HG03159 (cell line): Measurements from ENCODE around the gene LIMK1.
"Not testable (repeated sequence)": the region's sequence is repeated elsewhere in the genome, so short reads cannot be mapped to it uniquely, and the experiment has no call there.

Source experiments
- ATAC-seq: cut with Tn5 transposase; IDR thresholded peaks from one replicate; pipeline ENCODE4 v1.9.1; 2021; ENCODE audit warnings: mild to moderate bottlenecking, moderate library complexity; ENCODE audit not compliant: unreplicated experiment

The LIMK1 gene

DNA sequence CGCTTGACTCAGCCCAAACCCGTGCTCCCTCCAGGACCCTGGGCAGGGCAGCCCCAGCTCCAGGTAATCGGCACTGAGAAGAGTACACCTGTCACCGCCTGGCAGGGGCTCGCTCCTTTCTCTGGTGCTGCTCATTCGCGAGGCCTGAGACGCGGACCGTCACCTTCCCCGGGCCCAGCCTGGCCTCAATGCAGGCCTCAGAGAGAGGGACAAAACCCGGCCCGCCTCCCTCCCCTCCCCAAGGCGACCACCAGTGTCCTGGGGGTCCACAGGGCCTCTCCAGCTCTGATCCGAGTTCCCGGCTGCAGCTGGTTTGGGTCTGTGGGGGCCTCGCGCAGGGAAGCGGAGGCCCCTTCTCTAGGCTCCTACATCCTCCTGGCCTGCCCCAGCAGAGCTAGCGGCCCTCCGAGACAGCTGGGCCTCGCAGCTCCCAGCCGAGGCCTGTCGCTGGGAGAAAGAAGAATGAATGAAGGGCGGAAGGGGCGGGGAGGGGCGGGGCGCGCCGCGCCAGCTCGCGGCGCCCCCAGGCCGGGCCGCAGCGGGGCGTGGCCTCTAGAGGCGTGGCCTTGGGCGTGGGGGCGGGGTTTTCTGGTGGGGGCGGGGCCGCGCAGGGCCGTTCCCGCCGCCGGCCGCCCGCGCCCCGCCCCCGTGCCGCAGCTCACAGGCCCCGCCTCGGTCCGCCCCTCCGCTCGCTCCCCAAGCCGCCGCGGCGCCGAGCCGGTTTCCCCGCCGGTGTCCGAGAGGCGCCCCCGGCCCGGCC, at the start of gene LIMK1:
Gene LIMK1 (plus strand): TSS at position 688 of the 760 bp plus-strand sequence. CDS start 187 bp downstream, outside the sequence.
- peak; percentile 57 for ATAC-seq

DNA sequence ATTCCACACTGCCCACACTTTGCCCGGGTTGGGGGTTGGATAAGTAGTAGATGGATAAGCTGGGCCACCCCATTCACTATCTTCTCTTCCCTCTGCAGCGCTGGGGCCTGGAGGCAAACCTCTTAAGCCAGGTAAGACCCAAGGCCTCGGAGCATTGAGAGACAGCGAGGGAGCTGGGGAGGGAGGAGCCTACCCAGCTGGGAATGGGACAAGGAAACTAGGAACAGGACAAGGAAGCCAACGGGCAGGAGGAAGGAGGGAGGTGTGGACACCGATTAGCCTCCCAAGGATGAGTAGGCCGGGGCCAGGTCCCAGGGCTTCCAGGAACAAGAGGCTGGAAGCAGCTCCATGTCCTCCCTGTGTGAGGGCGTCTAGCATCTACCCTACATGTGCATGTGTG, 46.0 kb upstream of the LIMK1 start:
- ATAC-seq: no peak

DNA sequence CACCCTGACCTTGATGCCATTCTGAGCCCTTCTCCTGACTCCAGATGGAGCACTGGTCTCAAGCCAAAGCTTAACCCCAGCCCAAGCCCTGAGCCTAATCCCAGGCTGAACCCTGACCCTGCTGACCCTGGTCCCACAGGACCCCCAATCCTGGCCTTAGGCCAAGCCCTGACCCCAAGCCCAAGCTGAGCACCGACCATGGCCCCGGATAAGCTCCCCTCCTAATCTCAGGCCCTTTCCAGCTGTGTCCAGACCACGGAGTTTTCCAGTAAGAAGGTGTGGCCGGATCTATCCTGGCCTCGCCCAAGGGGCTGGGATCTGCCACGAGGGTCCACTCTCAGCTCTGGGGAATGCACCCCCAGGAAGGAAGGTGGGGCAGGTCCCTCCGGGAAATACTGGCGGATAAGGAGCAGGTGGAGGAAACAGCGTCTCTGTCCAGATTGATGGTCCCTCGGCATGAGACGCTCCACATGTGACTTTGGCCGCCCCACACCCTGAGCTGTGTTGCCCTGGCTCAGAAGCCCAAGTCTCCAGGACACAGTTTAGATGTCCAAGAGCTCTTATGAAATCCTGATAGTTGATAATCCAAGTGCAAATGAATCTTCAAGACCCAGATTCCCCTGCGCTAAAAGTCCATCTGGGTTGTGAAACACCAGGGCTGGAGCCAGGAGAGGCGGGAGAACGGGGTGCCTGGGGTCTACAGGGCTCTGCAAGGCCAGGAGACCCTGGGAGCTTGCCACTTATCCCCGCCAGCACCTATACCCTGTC, 45.2 kb upstream of the LIMK1 start:
- no peak for ATAC-seq

DNA sequence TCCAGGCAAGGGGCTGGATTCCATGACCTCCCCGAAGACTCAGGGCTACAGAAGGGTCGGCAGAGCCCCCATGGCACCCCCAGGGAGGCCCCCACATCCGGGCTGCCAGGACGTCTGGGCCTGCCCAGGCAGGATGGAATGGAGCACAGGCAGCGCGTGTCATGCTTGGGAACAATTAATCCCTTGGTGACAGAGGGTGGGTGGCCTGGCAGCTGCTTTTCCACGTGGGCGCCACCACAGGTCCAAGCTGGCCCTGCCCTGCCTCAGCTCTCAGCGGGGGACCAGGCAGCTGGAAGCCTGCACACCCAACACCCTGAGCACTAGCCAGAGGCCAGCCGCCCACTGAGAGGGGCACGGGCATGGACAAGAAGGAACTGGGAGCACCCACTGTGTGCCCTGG, 44.3 kb upstream of the LIMK1 start:
- ATAC-seq: no peak

DNA sequence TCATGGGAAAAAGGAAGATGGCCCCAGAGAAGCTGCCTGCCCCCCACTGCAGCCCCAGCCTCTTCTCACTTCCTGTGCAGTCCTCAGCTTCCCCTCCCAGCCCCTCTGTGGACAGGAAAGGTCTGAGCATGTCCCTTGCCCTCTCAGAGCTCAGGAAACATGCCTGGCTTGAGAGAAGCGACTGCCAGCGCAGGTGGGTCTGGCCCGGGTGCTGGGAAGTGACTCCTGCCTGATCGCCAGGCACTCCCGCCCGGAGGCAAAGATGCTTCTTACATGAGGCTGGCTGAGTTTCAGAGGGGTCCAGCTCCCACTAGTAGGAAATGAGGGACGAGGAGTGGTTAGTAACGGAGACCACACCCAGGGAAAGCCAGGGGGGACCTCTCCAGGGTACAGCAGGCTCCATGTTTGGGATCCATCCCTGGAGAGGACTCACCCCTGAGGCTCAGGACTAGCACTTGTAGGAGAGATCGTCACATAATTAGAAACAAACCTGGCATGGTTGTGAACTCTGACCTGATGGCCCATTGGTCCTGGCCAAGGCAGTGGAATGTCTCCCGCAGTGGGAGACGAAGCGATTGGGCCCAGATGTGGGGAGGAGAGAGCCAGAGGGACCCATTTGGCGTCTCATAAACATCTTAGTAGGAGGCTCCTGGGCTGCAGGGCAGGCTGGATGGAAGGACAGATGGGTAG, 43.4 kb upstream of the LIMK1 start:
- ATAC-seq: no peak

DNA sequence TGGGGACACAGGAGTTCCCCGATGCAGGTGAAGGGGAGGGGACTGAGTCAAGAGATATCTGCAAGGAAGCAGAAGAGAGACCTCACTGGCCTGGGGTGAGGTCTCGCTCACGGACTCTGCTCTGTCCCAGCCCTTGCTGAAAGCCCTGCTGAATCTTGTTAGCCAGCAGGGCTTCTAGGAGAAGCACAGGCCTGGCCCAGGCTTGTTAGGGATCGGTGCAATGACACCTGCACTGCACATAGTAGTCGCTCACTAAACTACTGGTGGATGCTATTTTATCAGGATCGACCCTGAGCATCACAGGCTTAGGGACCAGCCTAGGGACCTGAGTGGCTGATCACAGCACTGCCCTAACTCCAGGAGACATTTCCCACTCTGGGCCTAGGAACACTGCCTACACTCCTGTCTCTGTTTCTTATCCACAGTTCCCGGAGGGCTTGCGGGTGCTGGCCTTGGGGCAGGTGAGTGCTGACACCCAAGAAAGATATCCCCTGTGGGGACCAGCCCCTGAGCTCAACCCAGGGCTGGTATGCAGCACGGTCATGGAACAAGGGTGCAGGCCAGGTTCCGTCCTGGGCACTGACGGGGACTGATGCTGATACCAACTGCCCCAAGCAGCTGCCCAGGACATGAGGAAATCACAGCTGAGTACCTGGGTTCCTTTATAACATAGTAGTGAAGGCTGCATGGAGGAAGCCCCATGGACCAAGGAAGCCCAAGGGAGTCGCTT, 42.6 kb upstream of the LIMK1 start:
- no peak for ATAC-seq

DNA sequence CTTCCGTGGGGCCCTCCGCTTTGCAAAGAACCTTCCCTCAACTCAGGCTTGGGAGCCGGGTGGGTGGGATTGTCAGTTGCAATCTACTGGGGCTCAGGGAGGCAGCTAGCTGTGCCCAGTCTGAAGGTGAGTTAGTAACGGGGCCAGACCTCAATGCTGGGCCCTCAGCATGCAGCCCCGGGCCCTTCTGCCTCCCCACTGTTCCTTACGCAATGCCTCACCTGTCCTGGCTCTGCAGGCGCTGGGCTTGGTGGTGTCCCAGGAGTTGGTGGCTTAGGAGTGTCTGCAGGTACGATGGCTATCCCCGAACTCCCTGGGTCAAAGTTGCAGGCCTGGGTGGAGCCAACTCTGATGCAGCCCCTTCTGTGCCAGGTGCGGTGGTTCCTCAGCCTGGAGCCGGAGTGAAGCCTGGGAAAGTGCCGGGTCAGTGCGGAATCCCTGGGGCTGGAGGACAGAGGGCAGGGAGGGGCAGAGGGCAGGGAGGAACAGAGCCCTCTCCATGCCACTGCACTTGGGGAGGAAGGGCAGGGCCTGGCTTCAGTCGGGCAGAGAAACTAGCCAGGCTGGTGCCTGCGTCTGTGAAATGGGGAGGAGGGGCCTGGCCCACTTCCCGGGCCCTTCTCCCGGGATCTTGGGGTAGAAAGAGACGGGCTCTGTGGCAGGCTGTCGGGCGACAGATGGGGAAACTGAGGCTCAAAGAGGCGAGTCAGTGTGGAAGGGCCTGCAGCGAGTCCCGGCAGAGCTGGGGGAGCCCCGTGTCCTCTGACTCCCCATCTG, 40.7 kb upstream of the LIMK1 start:
- ATAC-seq: no peak

DNA sequence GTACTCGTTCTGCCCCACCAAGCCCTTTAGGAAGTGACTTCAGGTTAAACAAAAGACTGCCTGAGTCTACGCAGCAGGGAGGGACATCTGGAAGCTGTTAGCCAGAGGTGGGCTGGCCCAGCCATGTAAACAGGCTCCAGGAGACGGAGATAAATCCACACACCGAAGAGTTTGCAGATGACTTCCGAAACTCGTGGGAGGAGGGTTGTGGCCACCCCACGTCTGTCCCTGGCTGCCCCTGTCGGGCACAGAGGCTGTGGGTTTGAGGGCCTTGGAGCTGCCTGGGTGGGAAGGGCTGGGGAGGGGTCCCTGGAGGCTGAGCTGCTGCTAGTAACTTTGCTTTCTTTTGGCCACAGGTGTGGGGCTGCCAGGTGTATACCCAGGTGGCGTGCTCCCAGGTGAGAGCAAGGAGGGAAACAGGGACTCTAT, 40.1 kb upstream of the LIMK1 start:
- no peak for ATAC-seq

DNA sequence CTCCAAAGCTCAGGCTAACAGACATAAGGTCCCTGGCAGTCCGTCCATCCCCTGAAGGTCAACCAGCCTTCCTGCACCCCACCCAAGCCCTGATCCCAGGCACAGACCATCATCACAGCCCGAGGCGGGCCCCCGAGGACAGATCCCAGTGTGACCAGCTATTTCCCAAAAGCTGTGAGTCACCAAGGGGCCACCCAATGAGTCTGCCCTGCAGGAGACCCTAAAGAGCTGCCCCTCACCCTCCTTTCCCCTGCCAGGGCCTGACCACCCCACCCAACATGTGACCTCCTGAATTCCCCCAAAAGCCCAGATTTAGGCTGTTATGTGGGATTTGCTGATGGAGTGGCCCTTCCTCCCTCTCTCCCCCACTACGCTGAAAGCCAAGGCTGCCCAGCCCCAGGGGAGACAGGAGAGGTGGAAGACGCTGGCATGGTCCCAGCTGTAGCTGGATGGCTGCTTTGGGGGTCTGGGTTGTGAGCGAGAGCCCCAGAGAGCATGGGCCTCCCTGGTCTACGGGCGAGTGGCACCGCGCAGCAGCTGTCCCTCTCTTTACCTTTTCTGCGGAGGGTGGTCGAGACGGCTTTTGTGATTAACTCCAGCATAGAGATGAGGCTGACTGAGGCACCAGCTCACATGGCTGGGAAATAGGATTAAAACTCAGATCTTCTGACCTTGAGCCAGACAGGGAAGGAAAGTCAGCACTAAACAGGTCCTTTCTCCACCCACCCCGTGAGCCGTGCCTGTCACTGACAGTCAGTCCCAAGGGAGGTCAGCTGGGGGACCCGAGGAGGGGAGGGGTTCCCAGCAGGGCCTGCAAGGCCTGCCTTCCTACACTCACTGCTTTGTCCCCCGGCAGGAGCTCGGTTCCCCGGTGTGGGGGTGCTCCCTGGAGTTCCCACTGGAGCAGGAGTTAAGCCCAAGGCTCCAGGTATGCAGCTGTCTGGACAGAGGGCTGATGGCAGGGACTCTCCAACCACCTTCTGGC, 38.9 kb upstream of the LIMK1 start:
- ATAC-seq: no peak

DNA sequence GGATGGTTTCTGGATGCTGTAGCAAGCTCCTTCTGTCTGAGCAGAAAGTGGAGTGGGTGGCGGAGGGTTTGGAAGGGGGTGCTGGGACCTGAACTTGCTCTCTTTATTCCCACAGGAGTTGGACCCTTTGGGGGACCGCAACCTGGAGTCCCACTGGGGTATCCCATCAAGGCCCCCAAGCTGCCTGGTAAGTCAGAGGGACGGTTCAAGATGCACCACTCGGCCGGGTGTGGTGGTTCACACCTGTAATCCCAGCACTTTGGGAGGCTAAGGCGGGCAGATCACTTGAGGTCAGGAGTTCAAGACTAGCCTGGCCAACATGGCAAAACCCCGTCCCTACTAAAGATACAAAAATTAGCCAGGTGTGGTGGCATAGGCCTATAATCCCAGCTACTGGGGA, 37.0 kb upstream of the LIMK1 start:
- ATAC-seq: not testable (repeated sequence)

DNA sequence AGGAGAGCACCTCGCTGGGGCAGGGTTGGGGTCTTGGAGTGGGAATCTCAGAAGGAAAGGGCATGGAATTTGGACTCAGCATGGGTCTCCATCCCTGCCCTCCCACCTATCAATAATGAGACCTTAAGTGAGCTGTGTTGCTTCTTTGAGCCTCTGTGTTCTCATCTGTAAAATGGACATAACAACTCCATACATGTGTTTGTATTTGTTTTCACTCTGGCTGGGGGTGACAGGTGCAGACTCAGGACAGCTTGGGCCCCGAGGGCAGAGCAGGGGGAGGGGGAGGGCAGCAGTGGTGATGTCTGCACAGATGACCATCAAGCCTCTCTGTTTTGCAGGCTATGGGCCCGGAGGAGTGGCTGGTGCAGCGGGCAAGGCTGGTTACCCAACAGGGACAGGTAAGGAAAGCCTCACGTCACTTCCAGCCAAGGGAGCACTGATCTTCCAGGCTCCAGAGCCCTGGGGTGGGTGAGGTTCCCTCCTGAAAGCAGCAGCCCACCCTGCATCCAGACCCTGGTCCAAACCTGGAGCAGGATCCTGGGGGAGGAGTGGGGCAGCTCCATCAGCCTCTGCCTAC, 35.7 kb upstream of the LIMK1 start:
- no peak for ATAC-seq

DNA sequence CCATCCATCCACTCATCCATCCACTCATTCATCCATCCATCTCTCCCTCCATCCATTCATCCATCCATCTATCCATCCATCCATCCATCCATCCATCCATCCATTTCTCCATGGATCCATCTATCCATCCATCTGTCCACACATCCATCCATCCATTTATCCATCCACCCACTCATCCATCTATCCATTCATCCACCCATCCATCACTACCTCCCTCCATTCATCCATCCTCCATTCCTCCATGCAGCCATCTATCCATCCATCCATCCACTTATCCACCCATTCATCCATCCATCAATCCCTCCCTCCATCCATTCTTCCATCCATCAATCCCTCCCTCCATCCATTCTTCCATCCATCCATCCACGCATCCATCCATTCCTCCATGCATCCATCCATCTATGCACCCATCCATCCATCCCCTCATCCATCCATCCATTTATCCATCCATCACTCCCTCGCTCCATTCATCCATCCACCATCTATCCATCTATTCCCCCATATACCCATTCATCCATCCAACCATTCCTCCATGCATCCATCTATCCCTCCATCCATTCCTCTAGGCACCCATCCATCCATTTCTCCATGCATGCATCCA, 34.5 kb upstream of the LIMK1 start:
- no peak for ATAC-seq

DNA sequence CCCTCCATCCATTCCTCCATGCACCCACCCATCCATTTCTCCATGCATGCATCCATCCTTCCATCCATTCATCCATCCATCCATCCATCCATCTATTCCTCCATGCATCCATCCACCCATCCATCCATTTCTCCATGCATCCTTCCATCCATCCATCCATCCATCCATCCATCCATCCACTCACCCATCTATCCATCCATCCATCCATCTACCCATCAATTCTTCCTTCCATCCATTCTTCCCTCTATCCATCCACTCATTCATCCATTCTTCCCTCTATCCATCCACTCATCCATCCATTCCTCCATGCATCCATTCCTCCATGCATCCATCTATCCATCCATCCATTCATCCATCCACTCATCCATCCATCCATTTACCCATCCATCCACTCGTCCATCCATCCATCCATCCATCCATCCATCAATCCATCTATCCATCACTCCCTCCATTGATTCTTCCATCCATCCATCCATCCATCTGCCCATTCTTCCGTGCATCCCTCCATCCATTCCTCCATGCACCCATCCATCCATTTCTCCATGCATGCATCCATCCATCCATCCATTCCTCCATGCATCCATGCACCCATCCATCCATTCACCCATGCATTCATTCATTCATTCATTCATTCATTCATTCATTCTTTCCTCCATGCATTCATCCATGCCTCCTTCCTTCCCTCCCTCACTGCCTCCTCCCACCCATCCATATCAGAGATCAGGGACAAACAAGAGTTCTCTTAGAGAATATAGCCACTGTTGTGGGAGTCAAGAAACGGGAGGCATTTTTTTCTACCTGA, 33.4 kb upstream of the LIMK1 start:
- ATAC-seq: no peak

DNA sequence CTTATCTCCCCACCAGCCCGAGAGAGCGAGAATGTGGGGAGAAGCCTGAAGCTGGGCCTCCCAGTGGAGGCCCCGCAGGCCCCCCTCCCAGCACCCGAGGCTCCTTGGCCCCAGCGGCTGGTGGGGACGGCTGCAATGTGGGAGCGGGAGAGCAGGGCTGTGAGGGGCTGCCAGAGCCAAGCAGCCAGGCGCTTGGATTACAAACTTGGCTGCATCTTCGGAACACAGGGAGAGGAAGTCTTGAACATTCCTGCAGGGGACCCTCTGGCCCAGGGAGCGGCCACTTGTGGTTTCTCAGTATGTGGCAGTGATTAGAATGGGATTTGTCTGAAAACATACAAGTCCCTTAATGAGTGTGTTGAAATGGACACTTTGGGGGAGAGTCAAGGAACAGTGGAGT, 32.4 kb upstream of the LIMK1 start:
- no peak for ATAC-seq

DNA sequence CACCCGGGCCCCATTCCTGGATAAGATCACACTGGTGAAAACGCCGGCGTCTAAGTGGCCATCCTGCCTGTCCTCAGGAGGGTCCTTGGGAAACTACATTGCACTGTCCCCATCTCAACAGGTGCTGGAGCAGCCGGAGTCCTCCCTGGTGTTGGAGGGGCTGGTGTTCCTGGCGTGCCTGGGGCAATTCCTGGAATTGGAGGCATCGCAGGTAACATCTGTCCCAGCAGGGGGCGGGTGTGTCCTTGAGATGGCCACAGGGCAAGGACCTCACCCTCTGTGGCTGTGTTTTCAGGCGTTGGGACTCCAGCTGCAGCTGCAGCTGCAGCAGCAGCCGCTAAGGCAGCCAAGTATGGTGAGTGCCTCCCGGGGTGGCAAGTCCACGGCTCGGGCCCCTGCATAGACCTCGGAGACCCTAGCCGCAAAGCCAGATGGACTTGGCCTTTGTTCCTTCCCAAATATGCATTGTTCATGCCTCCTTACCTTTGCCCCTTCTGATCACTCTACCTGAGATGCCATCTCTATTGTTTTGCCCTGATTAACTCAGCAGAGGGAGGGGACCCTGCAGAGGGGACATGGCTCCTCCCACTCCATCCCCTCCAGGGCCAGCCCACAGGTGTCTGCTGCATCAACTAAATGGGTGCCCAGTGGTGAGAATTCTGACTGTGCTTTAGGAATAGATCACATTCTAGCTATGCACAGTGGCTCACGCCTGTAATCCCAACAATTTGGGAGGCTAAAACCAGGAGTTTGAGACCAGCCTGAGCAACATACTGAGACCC, 31.8 kb upstream of the LIMK1 start:
- ATAC-seq: no peak

DNA sequence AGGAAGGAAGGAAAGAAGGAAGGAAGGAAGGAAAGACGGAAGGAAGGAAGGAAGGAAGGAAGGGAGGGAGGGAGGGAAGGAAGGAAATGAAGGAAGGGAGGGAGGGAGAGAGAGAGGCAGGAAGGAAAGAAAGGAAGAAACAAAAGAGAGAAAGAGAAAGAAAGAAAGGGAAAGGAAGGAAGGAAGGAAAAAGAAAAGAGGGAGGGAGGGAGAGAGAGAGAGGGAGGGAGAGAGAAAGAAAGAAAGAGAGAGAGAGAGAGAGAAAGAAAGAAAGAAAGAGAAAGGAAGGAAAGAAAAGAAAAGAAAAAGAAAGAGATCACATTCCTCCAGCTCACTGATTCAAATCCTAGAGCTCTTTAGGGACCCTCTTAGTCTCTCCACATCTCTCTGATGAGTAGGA, 31.0 kb upstream of the LIMK1 start:
- ATAC-seq: no peak
